Thoracic aorta endothelial cell (primary cell): ENCODE measurements around the gene HTT-AS. TPM values are rescaled to one million over a fixed set of nuclear protein-coding genes. Genes with fewer than 3 reads are reported as not detected.

Experiments used
- small RNA-seq: library from RNA; depleted of rRNA; stranded (forward); fragments of <200 nt; gene quantifications from one replicate; pipeline ENCODE3, GENCODE V24; 2012
- total RNA-seq: library from RNA; depleted of rRNA; stranded (reverse); fragments of >200 nt; gene quantifications from 2 replicates; pipeline ENCODE4 v1.2.3, GENCODE V29; 2012

The HTT-AS gene
- total RNA-seq, result not detected in 2 replicates

DNA sequence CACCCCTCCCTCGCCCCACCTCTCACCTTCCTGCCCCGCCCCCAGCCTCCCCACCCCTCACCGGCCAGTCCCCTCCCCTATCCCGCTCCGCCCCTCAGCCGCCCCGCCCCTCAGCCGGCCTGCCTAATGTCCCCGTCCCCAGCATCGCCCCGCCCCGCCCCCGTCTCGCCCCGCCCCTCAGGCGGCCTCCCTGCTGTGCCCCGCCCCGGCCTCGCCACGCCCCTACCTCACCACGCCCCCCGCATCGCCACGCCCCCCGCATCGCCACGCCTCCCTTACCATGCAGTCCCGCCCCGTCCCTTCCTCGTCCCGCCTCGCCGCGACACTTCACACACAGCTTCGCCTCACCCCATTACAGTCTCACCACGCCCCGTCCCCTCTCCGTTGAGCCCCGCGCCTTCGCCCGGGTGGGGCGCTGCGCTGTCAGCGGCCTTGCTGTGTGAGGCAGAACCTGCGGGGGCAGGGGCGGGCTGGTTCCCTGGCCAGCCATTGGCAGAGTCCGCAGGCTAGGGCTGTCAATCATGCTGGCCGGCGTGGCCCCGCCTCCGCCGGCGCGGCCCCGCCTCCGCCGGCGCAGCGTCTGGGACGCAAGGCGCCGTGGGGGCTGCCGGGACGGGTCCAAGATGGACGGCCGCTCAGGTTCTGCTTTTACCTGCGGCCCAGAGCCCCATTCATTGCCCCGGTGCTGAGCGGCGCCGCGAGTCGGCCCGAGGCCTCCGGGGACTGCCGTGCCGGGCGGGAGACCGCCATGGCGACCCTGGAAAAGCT lies at the start of gene HTT-AS, which contains the start of gene HTT:
Gene HTT-AS (minus strand): TSS at position 461 of the 768 bp plus-strand sequence.
Gene HTT (plus strand): TSS at position 604 of the 768 bp plus-strand sequence. CDS start 145 bp downstream, at position 749.

Small RNA genes lying within 50 kb of the gene (small RNA-seq; reads per million reads assigned to genes)
- gene RF02134 (not detected), gene RF02135 (not detected), gene RNU6-204P (0.21 reads per million)

Other genes starting within 250 kb of the HTT-AS start
- 210 and 212 TPM in 2 replicates for gene ADD1, start 230.7 kb downstream of the HTT-AS start, total RNA-seq
- gene NOP14, start 111.1 kb downstream of the HTT-AS start, total RNA-seq, result 51.0 and 52.1 TPM in 2 replicates
- gene GRK4, start 111.0 kb downstream of the HTT-AS start, total RNA-seq, result 4.6 and 5.2 TPM in 2 replicates
- gene HTT, start 143 bp upstream of the HTT-AS start, total RNA-seq, result 52.3 and 63.7 TPM in 2 replicates
- 0.36 and 0.53 TPM in 2 replicates for gene MSANTD1, start 174.6 kb upstream of the HTT-AS start, total RNA-seq
- gene RGS12, start 218.5 kb upstream of the HTT-AS start, total RNA-seq, result 55.5 and 78.7 TPM in 2 replicates